NCI-H1436 treated with DMSO at 0.1 percent for 48 hours (cell line): ENCODE results near the gene VPS11.
A peak's percentile ranks its signal among the peaks of the same experiment; 100 is the strongest.
"Not testable (repeated sequence)": the region's sequence is repeated elsewhere in the genome, so short reads cannot be mapped to it uniquely, and the experiment has no call there.

Source experiments
- DNase-seq: peaks from one replicate; lab custom pipeline; 2025; lab: John Stamatoyannopoulos, UW

The VPS11 gene

DNA sequence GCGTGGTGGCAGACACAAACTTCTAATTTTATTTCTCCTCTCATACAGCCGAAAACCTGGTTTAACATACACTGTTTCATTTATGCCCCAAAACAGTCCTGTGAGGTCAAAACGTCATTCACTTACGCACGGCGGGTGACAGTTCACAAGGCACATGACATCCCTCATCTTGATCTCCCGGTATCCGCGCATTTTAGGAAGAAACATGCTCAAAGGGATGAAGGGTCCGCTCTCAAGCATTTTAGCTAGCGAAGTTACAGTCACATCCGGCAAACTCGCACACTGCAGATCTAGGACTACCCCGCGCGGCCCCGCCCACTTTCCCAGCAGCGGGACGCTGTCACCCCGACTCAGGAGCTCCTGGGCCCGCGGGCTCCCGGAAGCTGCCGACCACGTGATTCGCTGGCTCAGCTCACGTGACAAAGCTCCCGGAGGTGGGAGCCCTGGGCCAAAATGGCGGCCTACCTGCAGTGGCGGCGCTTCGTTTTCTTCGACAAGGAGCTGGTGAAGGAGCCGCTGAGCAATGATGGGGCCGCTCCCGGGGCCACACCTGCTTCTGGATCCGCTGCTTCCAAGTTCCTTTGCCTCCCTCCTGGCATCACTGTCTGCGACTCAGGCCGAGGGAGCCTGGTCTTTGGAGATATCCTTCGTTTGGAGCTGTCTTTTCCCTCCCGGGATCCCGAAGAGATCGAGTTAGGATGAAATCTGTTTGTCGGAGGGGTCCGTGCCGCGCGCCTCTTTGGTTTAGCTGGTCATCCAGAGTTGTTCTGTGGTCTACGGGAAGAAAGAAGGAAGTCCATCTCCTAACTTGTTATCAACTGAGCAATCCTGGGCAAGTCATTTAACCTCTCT is at the start of gene VPS11:
Gene VPS11 (plus strand): TSS at position 448 of the 852 bp plus-strand sequence. CDS start 6 bp downstream, at position 454.
- no peak for DNase-seq

DNA sequence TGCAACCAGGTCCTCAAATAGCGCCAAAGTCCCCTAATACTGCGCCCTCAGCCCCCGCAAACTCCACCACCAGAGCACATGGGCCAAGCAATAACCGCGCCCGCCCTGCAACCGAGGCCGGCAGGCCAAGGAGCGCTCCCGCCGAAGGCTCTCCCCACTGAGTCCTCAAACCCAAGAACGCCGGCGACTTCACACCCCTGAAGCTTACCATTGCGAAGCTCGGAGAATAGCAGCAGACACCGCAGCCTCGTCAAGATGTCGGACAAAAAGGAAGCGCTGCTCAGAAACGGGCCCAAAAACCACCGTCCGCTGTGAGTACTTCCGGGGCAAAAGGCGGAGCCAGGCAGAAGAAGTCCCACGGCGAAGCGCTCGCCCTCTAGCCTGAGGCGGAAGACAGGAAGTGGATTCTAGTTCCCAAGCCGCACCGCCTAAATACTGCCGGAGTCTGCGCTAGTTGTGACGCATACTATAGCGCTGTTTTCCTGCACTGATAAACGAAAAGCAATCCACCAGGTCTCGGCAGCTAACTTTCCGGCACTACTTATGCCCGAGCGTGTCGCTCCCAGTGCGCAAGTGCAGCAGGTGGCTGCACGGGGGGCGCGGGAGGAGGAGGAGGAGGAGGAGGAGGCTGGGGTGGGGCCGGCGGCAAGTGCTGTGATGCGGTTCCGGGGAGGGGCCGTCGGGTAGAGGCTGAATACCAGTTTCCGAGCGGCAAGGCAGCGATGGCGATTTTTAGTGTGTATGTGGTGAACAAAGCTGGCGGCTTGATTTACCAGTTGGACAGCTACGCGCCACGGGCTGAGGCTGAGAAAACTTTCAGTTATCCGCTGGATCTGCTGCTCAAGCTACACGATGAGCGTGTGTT is 49.3 kb upstream of the VPS11 start, which contains the start of the genes RPS25 and TRAPPC4:
Gene RPS25 (minus strand): TSS at position 270 of the 865 bp plus-strand sequence. CDS start 59 bp downstream, at position 211.
Gene TRAPPC4 (plus strand): TSS at position 693 of the 865 bp plus-strand sequence. CDS start 30 bp downstream, at position 723.
- peak; percentile 70 for DNase-seq

DNA sequence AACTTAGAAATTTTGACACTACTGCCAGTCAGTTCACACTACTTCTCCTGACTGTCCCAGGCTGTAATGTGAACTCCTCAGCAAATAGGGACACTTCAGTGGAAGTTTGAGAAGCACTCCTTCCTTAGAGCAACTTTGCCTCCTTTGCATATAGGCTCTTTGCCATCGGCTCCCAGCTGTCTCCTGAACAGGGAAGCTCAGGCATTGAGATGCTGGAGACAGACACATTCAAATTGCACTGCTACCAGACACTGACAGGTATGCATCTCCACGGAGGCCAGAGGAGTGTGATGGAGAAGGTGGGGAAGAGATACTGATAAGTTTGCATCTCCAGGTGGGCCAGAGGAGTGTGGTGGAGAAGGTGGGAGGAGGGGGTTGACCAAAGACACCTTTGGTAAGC is 47.6 kb upstream of the VPS11 start:
- no peak for DNase-seq

DNA sequence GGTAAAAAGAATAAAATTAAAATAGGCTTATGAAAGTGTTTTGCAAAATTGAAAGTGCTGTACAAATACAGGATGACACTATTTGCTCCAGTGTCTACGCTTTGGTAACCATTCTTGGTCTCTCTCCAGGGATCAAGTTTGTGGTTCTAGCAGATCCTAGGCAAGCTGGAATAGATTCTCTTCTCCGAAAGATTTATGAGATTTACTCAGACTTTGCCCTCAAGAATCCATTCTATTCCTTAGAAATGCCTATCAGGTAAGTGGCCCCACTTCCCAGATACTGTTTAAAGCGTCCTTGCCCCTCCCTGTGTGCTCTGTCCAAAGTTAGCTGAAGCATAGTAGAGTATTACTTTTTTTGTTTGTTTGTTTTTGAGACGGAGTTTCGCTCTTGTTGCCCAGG is 46.0 kb upstream of the VPS11 start:
- no peak for DNase-seq

DNA sequence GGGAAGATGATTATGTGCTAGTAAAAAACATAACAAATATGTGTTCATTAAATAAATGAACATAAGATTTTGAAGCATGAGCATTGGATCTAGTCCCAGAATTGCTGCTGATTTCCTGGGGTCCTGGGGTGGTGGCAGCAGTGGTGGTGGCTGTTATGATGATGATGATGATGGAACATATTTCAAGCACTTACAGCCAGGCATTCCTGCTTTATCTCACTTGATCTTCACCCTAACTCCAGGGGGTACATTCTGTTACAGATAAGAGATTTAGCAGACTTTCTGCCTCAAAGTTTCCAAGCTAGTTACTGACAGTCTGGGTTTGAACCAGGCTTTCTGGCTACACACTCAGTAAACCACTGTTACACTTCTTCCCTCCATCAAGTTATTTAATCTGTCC is 43.9 kb upstream of the VPS11 start:
- DNase-seq = no peak

DNA sequence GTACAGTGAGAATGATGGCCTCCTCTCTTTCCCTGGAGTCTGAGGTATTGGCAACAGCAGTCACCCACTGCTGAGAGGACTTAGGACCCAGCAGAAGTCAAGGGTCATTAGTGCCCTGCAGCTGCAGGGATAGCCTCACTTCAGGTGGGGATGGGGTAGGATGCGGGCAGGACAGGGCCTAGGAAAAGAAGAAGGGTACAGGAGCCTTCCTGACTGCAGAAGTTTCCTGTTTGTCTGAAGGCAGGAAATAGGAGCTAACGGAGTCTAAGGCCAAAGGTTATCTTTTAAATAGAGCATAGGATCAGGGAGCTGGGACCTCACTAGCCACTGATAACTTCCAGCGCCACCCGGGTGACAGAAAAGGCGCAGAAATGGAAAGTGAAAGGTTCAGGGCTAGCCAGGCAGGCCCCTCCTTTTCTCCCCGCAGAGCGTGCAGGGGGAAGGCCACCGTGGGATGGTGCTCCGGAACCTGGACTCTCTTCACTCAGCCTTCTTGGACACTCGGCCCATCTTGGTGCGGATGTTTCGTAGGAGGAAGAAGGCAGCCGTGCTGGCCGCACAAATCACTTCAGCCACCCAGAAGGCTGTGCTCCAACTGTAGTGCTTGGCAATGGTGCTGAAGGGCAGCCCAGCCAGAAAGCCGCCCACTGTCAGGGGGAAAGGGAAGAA is 43.1 kb upstream of the VPS11 start:
- no peak for DNase-seq

DNA sequence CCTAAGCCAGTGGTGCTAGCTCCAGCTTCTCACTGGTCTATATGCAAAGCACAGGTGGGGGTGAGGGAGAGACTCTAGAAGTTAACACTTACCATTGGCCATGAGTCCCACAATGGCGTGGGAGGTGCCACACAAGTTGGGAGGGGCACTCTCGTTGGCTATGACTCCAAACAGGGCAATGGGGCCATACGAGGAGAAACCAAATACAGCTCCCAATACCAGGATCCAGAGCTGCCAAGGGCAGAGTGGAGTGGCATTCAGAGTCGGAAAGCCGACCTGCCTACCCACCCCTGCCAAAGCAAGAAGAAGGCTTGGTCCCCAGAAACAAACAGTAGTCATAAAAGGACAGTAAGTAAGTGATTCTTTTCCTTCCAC is 42.5 kb upstream of the VPS11 start:
- DNase-seq = no peak

DNA sequence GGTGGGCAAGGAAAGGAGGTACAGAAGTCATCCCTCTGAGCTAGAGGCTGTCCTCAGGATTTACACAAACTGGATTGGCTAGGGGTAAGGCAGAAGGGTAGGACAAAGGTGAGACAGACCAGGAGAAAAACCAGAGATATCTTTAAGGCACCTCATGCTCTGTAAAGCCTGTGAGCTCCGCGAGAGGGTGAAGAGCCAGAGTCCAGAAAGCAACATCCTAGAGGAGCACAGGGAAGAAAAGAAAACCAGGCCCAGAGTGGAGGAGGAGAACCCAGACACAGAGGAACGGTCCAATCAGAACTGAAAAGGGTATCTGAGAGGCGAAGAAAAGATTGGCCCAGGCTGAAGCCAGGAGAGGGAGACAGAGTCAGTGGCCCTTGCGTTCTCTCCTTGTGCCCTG is 42.1 kb upstream of the VPS11 start:
- no peak for DNase-seq

DNA sequence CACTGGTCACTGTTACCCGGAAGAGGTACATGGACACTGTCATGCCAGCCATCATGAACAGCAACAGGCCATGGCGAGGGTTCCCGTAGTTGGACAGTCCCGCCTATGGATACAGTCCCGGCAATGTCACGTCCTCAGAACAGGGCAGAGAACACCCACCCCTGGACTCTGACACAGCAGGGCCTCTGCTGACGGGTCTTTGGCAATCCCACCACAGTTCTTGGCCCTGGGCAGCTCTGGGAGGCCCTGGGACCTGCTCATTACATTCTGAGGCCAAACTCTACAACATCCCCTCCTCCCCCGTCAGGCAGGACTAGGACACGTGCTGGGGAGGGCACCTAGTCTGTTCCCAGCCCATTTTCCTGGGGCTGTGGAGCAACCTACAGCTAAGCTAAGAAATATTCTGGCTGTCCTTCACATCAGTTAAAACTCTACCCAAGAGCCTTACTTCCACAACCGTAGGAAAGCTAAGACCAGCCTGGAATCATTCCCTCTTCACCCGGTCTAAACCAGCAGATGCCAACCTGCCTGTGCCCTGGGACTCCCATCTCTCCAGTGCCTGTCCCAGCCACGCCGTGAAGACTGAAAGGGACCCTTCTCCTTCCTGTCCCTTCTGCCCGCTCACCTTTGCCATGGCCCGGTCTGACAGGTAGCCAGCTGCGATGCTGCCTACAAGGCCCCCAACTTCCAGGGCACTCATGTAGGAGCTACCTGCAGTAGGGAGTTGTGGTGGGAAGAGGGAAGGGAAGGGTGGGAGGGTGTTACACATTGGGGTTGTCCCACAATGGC is 41.4 kb upstream of the VPS11 start:
- DNase-seq = no peak

DNA sequence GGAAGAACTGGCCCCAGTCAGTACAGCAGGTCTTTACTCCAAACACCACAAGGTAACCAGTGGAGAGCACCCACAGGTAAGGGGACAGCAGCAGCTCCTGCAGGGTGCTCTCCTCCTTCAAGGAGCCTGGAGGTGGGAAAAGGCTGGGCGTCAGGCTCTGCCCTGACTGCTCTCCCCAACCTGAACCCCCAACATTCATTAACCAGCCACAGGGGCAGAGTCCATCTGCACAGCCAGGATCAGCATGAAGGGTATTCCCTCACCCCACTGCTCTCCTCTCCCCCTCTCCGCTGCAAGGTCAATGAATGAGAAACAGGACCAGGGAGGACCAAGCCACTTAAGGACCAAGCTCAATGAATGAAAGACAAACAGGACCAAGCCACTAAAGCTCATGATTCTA is 40.6 kb upstream of the VPS11 start:
- DNase-seq = no peak

DNA sequence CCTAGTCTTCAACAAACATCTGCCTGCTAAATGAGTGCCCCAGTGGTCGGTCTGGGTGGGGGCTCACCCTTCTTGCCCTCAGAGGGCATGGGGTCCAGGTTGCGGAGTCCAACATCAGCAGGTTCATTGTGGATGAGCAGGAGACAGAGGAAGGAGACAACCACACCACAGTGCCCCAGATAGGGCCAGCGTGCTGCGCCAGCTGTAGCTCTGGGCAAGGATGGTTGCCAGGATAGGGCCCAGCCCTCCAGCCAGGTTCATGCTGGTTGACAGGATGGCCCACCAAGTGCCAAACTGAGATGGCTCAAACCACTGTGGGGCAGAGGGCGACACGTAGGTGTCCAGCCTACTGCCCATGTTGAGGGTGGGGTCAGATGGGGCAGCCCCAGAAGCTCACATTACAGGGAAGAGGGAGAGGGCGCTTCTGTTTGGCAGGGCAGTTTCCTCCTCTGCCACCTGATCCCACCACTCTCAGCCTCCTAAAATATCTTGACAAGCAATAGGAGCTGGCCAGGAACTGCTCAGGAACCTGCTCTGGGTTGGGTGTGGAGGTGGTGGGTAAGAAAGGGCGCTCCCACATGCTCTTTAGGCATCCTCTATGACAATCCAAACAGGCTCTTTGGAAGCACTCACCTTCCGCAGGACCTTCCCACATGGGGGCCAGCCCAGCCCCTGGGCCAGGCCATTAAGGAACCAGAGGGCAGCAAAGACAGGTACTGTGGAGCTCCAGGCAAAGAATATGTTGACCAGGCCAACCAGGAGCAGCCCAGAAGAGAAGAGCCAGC is 39.9 kb upstream of the VPS11 start:
- DNase-seq = no peak

DNA sequence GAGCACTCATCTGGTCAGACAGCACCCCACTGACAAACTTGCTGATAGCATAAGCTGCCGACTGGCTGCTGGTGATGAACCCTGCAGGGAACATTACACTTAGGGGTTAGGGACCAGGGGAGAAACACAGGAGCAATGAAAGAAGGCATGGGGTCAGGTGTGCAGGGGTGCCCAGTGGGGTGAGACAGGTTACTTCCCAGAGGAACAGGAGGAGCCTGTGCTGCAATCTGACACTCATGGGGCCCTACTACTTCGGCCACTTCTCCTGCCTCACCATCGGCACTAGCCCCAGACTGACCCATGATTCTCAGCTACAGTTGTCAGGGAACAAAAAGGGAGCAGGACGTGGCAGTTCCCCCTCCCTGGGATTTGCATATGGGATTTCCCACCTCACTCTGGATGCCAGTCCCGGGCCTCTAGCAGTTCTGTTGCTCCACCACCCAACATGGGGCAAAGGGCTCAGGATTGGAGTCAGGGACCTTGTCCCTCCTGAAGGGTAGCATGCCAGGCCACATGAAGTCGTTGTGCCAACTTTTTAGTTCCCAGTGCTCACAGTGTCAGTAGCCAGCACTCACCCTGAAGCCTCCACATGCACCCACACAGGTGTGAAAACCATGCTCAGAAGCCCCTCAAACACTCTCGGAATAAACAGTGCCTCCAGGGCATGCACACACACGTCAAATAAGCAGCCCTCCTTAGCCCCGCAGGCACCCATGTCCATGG is 39.1 kb upstream of the VPS11 start:
- no peak for DNase-seq

DNA sequence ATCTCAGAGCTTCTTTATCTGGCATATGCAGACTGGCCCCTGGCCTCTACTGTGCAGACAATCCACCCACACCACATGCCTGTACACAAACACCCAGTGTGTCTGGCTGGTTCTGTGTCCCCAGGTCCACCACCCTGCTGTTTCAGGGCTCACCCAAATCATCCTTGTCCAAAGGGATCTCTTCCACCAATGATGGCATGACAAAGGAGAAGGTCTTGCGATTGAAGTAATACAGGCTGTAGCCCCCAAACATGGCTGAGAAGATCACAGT is 38.6 kb upstream of the VPS11 start:
- DNase-seq = no peak

DNA sequence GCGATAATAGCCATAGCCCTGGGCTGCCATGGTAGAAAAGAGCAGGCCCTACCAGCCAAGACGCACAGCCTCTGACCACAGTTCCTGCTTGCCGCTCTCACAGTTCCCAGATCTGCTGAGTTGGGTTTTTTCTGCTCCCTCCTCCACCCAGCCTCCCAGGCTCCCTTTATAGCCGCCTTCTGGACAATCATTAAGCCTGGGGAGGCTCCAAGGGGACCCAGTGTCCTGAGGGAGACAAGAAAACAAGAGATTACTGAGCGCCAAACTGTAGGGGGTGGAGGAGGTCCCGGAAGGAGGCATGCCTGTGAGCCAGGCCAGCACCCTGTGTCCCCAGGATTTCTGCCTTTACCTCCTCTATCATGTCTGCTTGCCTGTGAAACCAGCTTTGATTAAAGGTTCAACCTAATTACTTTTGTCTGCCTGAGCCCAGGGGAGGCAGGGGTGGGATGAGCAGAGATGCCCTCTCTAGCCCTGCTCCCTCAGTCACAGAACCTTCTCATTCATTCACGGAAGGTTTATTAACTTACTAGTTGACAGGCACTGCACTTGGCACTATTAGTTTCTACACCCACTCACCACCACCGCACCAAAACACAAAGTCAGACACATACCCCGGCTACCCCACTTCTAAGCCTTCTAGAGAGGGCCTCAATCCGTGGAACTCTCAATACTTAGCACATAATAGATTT is 38.1 kb upstream of the VPS11 start:
- DNase-seq = no peak

DNA sequence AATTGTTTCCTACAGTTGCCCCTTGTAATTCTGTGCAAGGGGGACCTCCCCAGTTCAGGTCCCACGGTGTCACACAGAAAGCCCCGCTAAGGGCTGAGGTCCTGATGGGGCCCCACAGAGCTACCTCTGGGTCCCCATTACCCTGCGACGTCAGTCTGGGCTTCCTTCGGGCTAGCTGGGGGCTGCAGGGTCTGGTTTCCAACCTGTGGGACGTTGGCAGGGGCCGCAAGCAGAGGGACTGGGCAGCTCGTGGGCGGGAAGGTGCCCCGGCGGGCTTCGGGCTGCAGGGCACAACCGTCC is 37.6 kb upstream of the VPS11 start:
- DNase-seq = no peak

DNA sequence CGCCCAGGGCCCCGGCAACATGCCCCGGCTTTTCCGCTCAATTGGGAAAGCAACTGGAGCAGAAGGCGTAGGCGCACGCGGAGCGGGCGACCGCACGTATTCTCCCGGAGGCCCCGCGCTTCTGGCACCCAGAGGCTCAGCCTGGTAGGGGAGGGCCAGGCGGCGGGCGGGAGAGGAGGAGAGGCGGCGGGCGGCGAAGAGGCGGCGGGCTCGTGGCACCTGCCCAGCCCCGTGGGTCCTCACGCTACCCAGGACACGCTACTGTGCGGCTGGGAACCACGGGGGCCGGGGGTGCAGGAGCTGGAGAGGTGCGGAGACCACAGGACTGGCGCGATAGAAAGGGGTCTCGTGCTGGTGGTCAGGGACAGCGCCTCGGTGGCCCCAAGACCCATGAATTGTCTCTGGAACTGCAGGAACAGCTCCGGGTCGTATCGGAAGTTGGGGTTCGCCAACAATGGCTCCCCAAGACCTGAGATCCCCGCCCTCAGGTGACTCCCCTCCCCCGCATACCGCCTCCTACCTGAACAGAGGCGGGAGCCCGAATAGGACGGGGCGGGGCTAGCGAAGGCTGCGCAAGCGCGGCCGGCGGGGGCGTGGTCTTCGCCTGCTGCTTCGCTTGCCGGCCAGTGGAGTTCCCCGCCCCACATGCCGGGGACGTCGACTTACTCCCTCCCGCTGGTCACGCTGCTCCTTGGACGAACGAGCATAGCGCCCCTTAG is 37.1 kb upstream of the VPS11 start, which contains the start of gene SLC37A4:
Gene SLC37A4 (minus strand): TSS at position 549 of the 719 bp plus-strand sequence.
- DNase-seq = peak; percentile 79

DNA sequence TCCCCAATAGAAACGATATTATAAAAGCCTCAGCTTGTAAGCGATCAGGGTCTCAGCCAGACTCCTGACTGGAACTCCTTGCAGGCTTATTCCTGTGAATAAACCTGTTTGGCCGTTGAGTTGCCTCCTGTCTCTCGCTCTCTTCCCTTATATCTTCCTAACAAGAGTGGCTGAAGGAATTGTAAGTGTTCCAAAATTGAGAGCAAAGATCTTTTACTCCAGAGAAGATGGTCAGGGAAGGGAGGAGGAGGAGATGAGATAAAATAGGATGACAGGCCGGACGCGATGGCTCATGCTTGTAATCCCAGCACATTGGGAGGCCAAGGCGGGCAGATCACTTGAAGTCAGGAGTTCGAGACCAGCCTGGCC is 35.7 kb upstream of the VPS11 start:
- DNase-seq = no peak

DNA sequence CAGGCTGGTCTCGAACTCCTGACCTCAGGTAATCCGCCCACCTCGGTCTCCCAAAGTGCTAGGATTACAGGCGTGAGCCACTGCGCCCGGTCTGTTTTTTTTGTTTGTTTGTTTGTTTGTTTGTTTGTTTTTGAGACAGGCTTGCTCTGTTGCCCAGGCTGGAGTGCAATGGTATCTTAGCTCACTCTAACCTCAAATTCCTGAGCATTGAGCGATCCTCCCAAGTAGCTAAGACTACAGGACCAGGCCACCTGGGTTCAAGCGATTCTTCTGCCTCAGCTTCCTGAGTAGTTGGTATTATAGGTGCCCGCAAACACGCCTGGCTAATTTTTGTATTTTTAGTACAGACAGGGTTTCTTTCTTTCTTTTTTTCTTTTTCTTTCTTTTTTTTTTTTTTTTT is 34.2 kb upstream of the VPS11 start:
- not testable (repeated sequence) for DNase-seq

DNA sequence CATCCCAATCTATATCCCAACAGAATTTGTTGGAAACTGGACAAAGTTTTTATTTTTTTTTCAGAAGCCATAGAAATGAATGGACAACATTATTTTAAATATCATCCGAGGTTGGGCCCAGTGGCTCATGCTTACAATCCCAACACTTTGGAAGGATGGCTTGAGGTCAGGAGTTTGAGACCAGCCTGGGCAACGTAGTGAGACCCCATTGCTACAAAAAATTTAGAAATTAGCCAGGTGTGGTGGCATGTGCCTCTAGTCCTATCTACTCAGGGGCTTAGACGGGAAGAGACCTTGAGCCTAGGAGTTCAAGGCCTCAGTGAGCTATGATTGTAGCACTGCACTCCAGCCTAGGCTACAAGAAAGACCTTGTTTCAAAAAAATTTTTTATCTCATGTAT is 32.8 kb upstream of the VPS11 start:
- no peak for DNase-seq
